Gastroesophageal sphincter (tissue), 4 donors: ENCODE data around the gene TNFRSF19. TPM values are rescaled to one million over a fixed set of nuclear protein-coding genes. Genes with fewer than 3 reads are reported as not detected.

Source experiments
- ATAC-seq: fragments of 150-250 bp; one replicate; pipeline ENCODE4 v1.9.1; 2016; ENCODE audit warnings: mild to moderate bottlenecking, moderate library complexity
- H3K27ac ChIP-seq, 4 donors: fragments of 200-600 bp; sonication (generic) in 3 of 4; 1 replicate in 3 of 4; 2 replicates in 1 of 4; pipeline ENCODE4 v1.5.1; 2016 to 2019
- H3K27me3 ChIP-seq: fragments of 200-600 bp; sonication (generic); one replicate; pipeline ENCODE4 v1.5.1; 2019
- H3K36me3 ChIP-seq, 2 donors: fragments of 200-600 bp; sonication (generic); one replicate each; pipeline ENCODE4 v1.5.1; 2019; ENCODE audit warnings: control low read depth in 1 of 2
- H3K4me1 ChIP-seq, 3 donors: fragments of 200-600 bp; sonication (generic); 1 replicate in 2 of 3; 2 replicates in 1 of 3; pipeline ENCODE4 v1.5.1; 2016 to 2019; ENCODE audit warnings: control low read depth in 2 of 3
- H3K4me3 ChIP-seq, 2 donors: fragments of 200-600 bp; sonication (generic); one replicate each; pipeline ENCODE4 v1.5.1; 2019; ENCODE audit warnings: mild to moderate bottlenecking in 1 of 2, moderate library complexity in 1 of 2
- H3K9me3 ChIP-seq, 3 donors: fragments of 200-600 bp; sonication (generic); one replicate each; pipeline ENCODE4 v1.5.1; 2017 to 2019; ENCODE audit warnings: control low read depth in 2 of 3
- CTCF ChIP-seq, 4 experiments: fragments of 200-600 bp in 2 of 4; fragments of 450-650 bp in 2 of 4; sonication (generic) in 1 of 4; IDR thresholded peaks; one replicate each; pipeline ENCODE4 v1.5.1; 2017 to 2019; ENCODE audit warnings: antibody characterized with exemption in 4 of 4, mild to moderate bottlenecking in 2 of 4, moderate library complexity in 2 of 4
- EP300 ChIP-seq: sonication (generic); formaldehyde crosslinking; IDR thresholded peaks from one replicate; pipeline ENCODE4 v1.6.1; 2017; ENCODE audit warnings: antibody characterized with exemption, mild to moderate bottlenecking
- POLR2A ChIP-seq, 2 donors: fragments of 450-650 bp; IDR thresholded peaks; one replicate each; pipeline ENCODE4 v1.6.1; 2017; ENCODE audit warnings: antibody characterized with exemption in 2 of 2, mild to moderate bottlenecking in 2 of 2, moderate library complexity in 1 of 2
- POLR2AphosphoS5 ChIP-seq: sonication (generic); formaldehyde crosslinking; IDR thresholded peaks from one replicate; pipeline ENCODE4 v1.6.1; 2017; ENCODE audit warnings: antibody characterized with exemption
- whole genome bisulfite sequencing, 2 donors: methylation state at CpG; one replicate each; pipeline ENCODE4 v1.1.5; 2018; ENCODE audit warnings: low coverage in 1 of 2; 5-methylcytosine and 5-hydroxymethylcytosine counted together
- total RNA-seq, 4 donors: library from RNA; depleted of rRNA; stranded (reverse); fragments of >200 nt; gene quantifications; one replicate each; pipeline ENCODE4 v1.1.0, GENCODE V29; 2016

Gene TNFRSF19
- total RNA-seq, 4 donors from 2014 or later, result 4.1 to 14.7 (median 8.2) TPM

DNA sequence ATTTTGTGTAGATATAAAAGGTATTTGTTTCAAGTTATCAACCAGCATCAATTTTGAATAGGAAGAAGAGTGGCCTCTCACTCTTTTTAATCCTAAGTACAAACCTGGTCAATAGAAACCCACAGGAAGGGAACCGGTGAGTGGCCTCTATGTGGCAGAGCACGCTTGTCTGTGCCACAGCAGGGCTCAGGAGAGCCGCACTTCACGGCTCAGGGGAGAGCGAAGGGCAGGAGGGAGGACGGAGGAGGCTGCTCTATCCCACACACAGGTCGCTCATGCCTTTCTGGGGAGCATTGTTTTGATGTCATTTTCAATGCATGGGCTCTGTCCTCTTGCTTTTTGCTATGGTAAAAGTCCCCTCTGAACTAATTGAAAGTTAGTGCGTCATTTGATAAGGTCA is 57.2 kb downstream of the TNFRSF19 start:
- Histone ChIP-seq H3K9me3 (no peaks in the 10 kb centered on the region), H3K4me1 (peaks cover 0 to 22% (median 0%) of the 10 kb centered on the region in 3 donors), H3K27me3 (no peaks in the 10 kb centered on the region), H3K36me3 (no peaks in the 10 kb centered on the region), H3K27ac (peak overlapping the region in 1 of 4 donors; percentile 64), H3K4me3 (no peak overlapping the region)
- 97 to 100% methylated on average over 1 to 2 of the region's 8 CpGs for WGBS, 2 donors
- no peak for TF ChIP-seq POLR2AphosphoS5
- no peak for TF ChIP-seq CTCF (IDR thresholded peaks at IDR 0.05)
- no peak for TF ChIP-seq EP300
- no peak for TF ChIP-seq POLR2A (IDR thresholded peaks at IDR 0.05)
- no peak for ATAC-seq

- Histone ChIP-seq H3K4me1 (peaks cover 0 to 22% (median 0%) of the 10 kb centered on the region in 3 donors), H3K4me3 (no peak overlapping the region), H3K27me3 (no peaks in the 10 kb centered on the region), H3K36me3 (no peaks in the 10 kb centered on the region), H3K9me3 (no peaks in the 10 kb centered on the region), H3K27ac (no peak overlapping the region)
- TF ChIP-seq CTCF (IDR thresholded peaks at IDR 0.05) (no peak), EP300 (no peak), POLR2A (IDR thresholded peaks at IDR 0.05) (no peak), POLR2AphosphoS5 (no peak)
- ATAC-seq, result no peak
- 71 to 88% methylated on average over 3 of the region's 3 CpGs for WGBS, 2 donors
These were observed 58.0 kb downstream of the TNFRSF19 start for GRCh38 chr13:23628250-23628649.

- Histone ChIP-seq H3K4me1 (peaks cover 0 to 22% (median 0%) of the 10 kb centered on the region in 3 donors), H3K36me3 (no peaks in the 10 kb centered on the region), H3K4me3 (no peak overlapping the region), H3K9me3 (no peaks in the 10 kb centered on the region), H3K27me3 (no peaks in the 10 kb centered on the region), H3K27ac (peak overlapping the region in 1 of 4 donors; percentile 11)
- TF ChIP-seq CTCF (IDR thresholded peaks at IDR 0.05) (no peak), POLR2A (IDR thresholded peaks at IDR 0.05) (no peak), POLR2AphosphoS5 (no peak), EP300 (no peak)
- no peak for ATAC-seq
- 79 to 83% methylated on average over 1 to 3 of the region's 5 CpGs for WGBS, 2 donors
These were observed 58.8 kb downstream of the TNFRSF19 start for GRCh38 chr13:23628765-23629565.

GRCh38 chr13:23629566-23630272 is 59.5 kb downstream of the TNFRSF19 start:
- peaks cover 0 to 22% (median 0%) of the 10 kb centered on the region in 3 donors for H3K4me1 ChIP-seq
- no peaks in the 10 kb centered on the region for H3K27me3 ChIP-seq
- H3K36me3 ChIP-seq, result no peaks in the 10 kb centered on the region
- no peak for ATAC-seq
- WGBS, 2 donors, result 100% methylated on average over 1 of the region's 6 CpGs; no CpG with 5 or more reads in 1 of the 2 donors
- H3K4me3 ChIP-seq, result no peak overlapping the region
- no peak overlapping the region for H3K27ac ChIP-seq
- H3K9me3 ChIP-seq, result no peaks in the 10 kb centered on the region
- no peak for TF ChIP-seq POLR2AphosphoS5
- TF ChIP-seq POLR2A (IDR thresholded peaks at IDR 0.05), result no peak
- TF ChIP-seq CTCF (IDR thresholded peaks at IDR 0.05), result no peak
- no peak for TF ChIP-seq EP300
